K562 (cell line): ENCODE results near the gene REEP6. TPM values are rescaled to one million over a fixed set of nuclear protein-coding genes. Genes with fewer than 3 reads are reported as not detected.
A peak's percentile ranks its signal among the peaks of the same experiment; 100 is the strongest.

Experiments
- BRD9 ChIP-seq: fragments of 450-650 bp; IDR thresholded peaks from 2 replicates; pipeline ENCODE4 v1.6.1; 2018; ENCODE audit warnings: low read depth; ENCODE audit not compliant: partially characterized antibody
- CAMTA2 ChIP-seq: fragments of 250-450 bp; sonication (Bioruptor Pico); conservative IDR thresholded peaks from 2 replicates; pipeline ENCODE4 v1.5.1; 2022
- CHD4 ChIP-seq: fragments of 200-600 bp; sonication (generic); IDR thresholded peaks from 3 replicates; pipeline ENCODE4 v1.6.1; 2012; ENCODE audit warnings: low read depth, mild to moderate bottlenecking, mixed read lengths, low read length, inconsistent platforms; ENCODE audit not compliant: insufficient read depth, insufficient replicate concordance, poor library complexity, severe bottlenecking
- CREB1 ChIP-seq, 2 experiments: sonication (generic) in 1 of 2; formaldehyde crosslinking in 1 of 2; IDR thresholded peaks; 2 replicates each; pipeline versions ENCODE4 v1.6.1 to v1.8.0; 2012 to 2022; ENCODE audit warnings: inconsistent platforms in 1 of 2, mild to moderate bottlenecking in 1 of 2, missing genetic modification reagents in 1 of 2, moderate library complexity in 1 of 2
- CTBP1 ChIP-seq: fragments of 450-650 bp; IDR thresholded peaks from 2 replicates; pipeline ENCODE4 v1.6.1; 2016; ENCODE audit warnings: borderline replicate concordance
- GABPA ChIP-seq: fragments of 200-800 bp; sonication (Bioruptor generic); conservative IDR thresholded peaks from 2 replicates; pipeline ENCODE4 v1.6.1; 2016; ENCODE audit warnings: low read depth, missing genetic modification characterization, missing compliant biosample characterization
- HMBOX1 ChIP-seq: sonication (generic); IDR thresholded peaks from 2 replicates; pipeline ENCODE4 v1.6.1; 2016
- HMG20A ChIP-seq: fragments of 450-650 bp; formaldehyde crosslinking; conservative IDR thresholded peaks from 2 replicates; pipeline ENCODE4 v1.4.0; 2020; ENCODE audit warnings: mild to moderate bottlenecking, mixed read lengths
- KLF16 ChIP-seq: IDR thresholded peaks from 2 replicates; pipeline ENCODE4 v1.6.1; 2016; ENCODE audit warnings: antibody characterized with exemption
- POLR2AphosphoS2 ChIP-seq: IDR thresholded peaks from 2 replicates; pipeline ENCODE4 v1.6.1; 2012; ENCODE audit warnings: low read length, improper control_type of control experiment
- POLR2B ChIP-seq: fragments of 450-650 bp; IDR thresholded peaks from 2 replicates; pipeline ENCODE4 v1.6.1; 2018; ENCODE audit warnings: low read depth; ENCODE audit not compliant: partially characterized antibody
- POLR3G ChIP-seq: IDR thresholded peaks from 2 replicates; pipeline ENCODE4 v1.6.1; 2011; ENCODE audit not compliant: insufficient read length, insufficient replicate concordance; ENCODE audit errors: extremely low read depth
- PPARD ChIP-seq: fragments of 250-450 bp; sonication (Bioruptor Pico); IDR thresholded peaks from 2 replicates; pipeline ENCODE4 v1.8.0; 2022; ENCODE audit warnings: inconsistent platforms, mild to moderate bottlenecking, moderate library complexity
- TCFL5 ChIP-seq: fragments of 250-450 bp; sonication (Bioruptor Pico); conservative IDR thresholded peaks from 2 replicates; pipeline ENCODE4 v1.6.1; 2021; ENCODE audit warnings: mild to moderate bottlenecking, moderate library complexity, matching md5 sums
- VEZF1 ChIP-seq: fragments of 200-800 bp; sonication (Bioruptor generic); IDR thresholded peaks from 2 replicates; pipeline ENCODE4 v1.6.1; 2017; ENCODE audit warnings: missing genetic modification characterization, missing compliant biosample characterization
- WHSC1 ChIP-seq: IDR thresholded peaks from one replicate; pipeline ENCODE4 v1.6.1; 2012; ENCODE audit warnings: low read length, control low read depth, inconsistent platforms
- ZBTB8A ChIP-seq: fragments of 450-650 bp; IDR thresholded peaks from 2 replicates; pipeline ENCODE4 v1.6.1; 2018; ENCODE audit warnings: mild to moderate bottlenecking, moderate library complexity; ENCODE audit not compliant: partially characterized antibody
- ZNF512 ChIP-seq: IDR thresholded peaks from 2 replicates; pipeline ENCODE4 v1.6.1; 2016; ENCODE audit warnings: missing genetic modification characterization, missing compliant biosample characterization
- ZNF707 ChIP-seq: fragments of 250-450 bp; sonication (Bioruptor Pico); conservative IDR thresholded peaks from 2 replicates; pipeline ENCODE4 v1.8.0; 2022; ENCODE audit warnings: inconsistent platforms, mild to moderate bottlenecking, moderate library complexity
- polyA plus RNA-seq, 8 experiments: library from polyadenylated mRNA; depleted of rRNA in 4 of 8; stranded (reverse) in 5 of 8; unstranded in 3 of 8; fragments of >200 nt; fragmentation: Nextera tagmentation in 2 of 8; fragmentation: Illumina TruSeq in 1 of 8; extraction: Ambion mirVana in 2 of 8; extraction: Trizol in 1 of 8; gene quantifications; 2 replicates each; pipeline versions ENCODE4 v1.2.1 to v1.2.3, GENCODE V29; 2011 to 2014; ENCODE audit warnings: inconsistent platforms in 1 of 8, missing spikeins in 1 of 8
- total RNA-seq, 7 experiments: library from RNA; depleted of rRNA in 6 of 7; stranded (reverse); fragments of >200 nt in 6 of 7; fragmentation: Illumina TruSeq in 2 of 7; extraction: Trizol in 2 of 7; gene quantifications; 2 replicates each; pipeline versions ENCODE4 v1.2.1 to v1.2.3, GENCODE V29; 2011 to 2021; ENCODE audit warnings: low replicate concordance in 1 of 7
- TF ChIP-seq, protein P1 (sequence below), 2 experiments: fragments of 450-650 bp; IDR thresholded peaks; 2 replicates each; pipeline ENCODE4 v1.6.1; 2016
- TF ChIP-seq, protein P2 (sequence below): sonication (generic); formaldehyde crosslinking; IDR thresholded peaks from 2 replicates; pipeline ENCODE4 v1.8.0; 2022; ENCODE audit warnings: missing genetic modification reagents, mild to moderate bottlenecking, moderate library complexity, borderline replicate concordance

The REEP6 gene
- total and polyA plus RNA-seq, 9 of the 15 experiments (the other 6 are each of a cell fraction or from before 2014, with no cell fraction given) = 1.2 to 64.2 (median 12.7) TPM

DNA sequence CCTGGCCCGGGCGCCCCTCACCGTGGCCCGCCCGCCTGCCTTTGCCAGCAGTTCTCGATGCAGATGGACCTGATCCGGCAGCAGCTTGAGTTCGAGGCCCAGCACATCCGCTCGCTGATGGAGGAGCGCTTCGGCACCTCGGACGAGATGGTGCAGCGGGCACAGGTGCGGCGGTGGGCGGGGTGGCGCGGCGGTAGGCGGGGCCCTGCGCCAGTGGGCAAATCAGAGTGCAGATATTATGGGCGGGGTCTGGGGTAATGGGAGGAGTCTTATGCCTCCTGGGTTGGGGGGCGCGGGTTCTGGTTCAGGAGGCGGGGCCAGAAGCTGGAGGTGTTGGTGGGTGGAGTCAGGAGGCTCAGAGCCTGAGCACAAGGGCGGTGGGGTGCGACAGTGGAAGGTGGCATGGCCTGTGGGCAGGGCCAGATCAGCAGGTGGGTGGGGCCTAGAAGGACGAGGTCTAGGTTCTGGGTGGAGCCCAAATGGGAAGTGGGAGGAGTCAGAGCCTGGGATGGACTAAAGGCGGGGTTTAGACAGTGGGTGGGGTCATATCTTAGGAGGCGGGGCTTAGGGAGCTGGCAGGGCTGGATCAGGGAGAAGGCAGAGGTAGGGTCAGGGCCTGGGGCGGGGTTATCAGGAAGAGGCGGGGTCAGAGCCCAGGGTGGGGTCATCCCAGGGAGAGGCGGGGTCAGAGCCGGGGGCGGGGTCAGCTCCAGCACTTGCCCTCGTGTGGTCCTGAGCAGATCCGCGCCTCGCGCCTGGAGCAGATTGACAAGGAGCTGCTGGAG is 35.5 kb upstream of the REEP6 start (continued):
- TF ChIP-seq POLR2AphosphoS2 (peak; percentile 79; the same call in 1 of the 2 replicates), POLR3G (no peak), ZNF707 (CRISPR knock-in tag) (no peak), HMBOX1 (no peak), HMG20A (CRISPR knock-in tag) (no peak), BRD9 (no peak), KLF16 (no peak), CAMTA2 (CRISPR knock-in tag) (no peak), CHD4 (no peak), VEZF1 (CRISPR knock-in tag) (peak; percentile 59; the same call in 1 of the 2 replicates), ZNF512 (tag) (no peak), ZBTB8A (no peak), POLR2B (peak; percentile 73), CREB1 (IDR thresholded peaks at IDR 0.05) (0 out of 2 replicates have a peak, but pooled peaks have one; percentile 10), CREB1 (CRISPR knock-in tag; IDR thresholded peaks at IDR 0.05) (peak; percentile 18; the same call in 1 of the 2 replicates), CTBP1 (peak; percentile 62; the same call in 1 of the 2 replicates), GABPA (no peak), TCFL5 (CRISPR knock-in tag) (no peak), PPARD (CRISPR knock-in tag) (no peak), WHSC1 (no peak)
- TF ChIP-seq, protein P1, sequence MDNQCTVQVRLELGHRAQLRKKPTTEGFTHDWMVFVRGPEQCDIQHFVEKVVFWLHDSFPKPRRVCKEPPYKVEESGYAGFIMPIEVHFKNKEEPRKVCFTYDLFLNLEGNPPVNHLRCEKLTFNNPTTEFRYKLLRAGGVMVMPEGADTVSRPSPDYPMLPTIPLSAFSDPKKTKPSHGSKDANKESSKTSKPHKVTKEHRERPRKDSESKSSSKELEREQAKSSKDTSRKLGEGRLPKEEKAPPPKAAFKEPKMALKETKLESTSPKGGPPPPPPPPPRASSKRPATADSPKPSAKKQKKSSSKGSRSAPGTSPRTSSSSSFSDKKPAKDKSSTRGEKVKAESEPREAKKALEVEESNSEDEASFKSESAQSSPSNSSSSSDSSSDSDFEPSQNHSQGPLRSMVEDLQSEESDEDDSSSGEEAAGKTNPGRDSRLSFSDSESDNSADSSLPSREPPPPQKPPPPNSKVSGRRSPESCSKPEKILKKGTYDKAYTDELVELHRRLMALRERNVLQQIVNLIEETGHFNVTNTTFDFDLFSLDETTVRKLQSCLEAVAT (IDR thresholded peaks at IDR 0.05) = no peak
- TF ChIP-seq, protein P2, sequence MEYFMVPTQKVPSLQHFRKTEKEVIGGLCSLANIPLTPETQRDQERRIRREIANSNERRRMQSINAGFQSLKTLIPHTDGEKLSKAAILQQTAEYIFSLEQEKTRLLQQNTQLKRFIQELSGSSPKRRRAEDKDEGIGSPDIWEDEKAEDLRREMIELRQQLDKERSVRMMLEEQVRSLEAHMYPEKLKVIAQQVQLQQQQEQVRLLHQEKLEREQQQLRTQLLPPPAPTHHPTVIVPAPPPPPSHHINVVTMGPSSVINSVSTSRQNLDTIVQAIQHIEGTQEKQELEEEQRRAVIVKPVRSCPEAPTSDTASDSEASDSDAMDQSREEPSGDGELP (CRISPR knock-in tag) = peak; percentile 51; the same call in 1 of the 2 replicates
